HL-60/S4 treated with retinoic acid at 250 ng/mL for 4 days and 3 days (cell line): ENCODE measurements around the gene ATG16L2.

Experiments used
- in situ Hi-C: fragments of 300-500 bp; cut with MboI; formaldehyde crosslinking; loops from 2 replicates; pipeline ENCODE4 v1.7.0; 2022; ENCODE audit warnings: low sequenced_read_pairs

The ATG16L2 gene, protein sequence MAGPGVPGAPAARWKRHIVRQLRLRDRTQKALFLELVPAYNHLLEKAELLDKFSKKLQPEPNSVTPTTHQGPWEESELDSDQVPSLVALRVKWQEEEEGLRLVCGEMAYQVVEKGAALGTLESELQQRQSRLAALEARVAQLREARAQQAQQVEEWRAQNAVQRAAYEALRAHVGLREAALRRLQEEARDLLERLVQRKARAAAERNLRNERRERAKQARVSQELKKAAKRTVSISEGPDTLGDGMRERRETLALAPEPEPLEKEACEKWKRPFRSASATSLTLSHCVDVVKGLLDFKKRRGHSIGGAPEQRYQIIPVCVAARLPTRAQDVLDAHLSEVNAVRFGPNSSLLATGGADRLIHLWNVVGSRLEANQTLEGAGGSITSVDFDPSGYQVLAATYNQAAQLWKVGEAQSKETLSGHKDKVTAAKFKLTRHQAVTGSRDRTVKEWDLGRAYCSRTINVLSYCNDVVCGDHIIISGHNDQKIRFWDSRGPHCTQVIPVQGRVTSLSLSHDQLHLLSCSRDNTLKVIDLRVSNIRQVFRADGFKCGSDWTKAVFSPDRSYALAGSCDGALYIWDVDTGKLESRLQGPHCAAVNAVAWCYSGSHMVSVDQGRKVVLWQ

DNA sequence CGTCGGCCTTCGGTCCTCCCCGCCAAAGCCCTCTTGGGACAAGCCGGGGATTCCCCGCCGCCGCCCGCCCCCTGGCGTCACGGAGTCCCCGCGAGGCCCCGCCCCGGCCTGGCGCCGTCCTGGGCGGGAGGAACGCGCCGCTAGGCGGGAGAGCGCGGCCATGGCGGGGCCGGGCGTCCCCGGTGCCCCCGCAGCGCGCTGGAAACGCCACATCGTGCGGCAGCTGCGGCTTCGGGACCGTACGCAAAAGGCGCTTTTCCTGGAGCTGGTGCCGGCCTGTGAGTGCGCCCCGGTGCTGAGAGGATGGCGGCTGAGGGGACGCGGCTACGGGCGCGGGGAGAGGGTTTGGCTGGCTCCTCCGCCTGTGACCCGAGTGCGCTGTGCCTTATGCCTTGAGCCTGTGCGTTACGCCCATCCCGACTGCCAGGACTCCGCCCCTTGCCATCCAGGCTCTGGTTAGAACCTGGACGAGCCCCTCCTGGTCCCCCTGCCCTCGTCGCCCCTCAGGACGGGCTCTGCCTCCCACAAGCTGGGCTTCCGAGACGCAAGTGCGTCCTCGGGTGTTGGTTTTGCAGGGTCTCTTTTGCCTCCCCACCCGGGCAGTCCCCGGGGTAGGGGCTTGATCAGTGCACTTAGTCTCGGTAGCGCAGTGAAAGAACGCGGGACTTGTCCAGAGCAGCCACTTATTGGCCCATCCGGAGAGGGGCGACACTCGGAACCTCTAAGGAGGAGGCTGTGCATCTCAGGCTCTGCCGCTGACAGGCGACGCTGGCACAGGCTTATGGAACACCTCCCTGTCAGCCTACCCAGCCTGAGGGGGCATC is at the start of gene ATG16L2:
Gene ATG16L2, plus strand, starts transcription at position 126 of the 824 bp plus-strand sequence. Its CDS starts 35 bp downstream, at position 161.
- in situ Hi-C loops = no loop called here

DNA sequence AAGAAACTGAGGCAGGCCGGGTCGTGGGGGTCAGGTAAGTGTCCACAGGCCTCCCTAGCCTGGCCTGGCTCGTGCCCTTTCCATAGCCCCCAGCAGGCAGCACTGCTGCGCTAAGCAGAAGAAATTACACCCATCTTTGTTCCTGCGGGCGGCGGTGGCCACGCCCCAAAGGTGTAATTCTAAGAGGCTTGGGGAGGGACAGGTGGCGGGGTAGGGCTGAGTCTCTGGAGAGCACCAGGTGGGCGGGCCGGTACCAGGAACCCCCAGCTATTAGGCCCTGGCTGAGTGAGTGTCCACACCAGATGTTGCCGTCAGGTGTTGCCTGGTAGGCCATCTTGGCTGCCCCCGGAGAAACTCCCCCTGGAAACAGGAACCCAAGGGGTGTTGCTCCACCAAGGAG is 49.7 kb upstream of the ATG16L2 start:
- in situ Hi-C loops = no loop called here

DNA sequence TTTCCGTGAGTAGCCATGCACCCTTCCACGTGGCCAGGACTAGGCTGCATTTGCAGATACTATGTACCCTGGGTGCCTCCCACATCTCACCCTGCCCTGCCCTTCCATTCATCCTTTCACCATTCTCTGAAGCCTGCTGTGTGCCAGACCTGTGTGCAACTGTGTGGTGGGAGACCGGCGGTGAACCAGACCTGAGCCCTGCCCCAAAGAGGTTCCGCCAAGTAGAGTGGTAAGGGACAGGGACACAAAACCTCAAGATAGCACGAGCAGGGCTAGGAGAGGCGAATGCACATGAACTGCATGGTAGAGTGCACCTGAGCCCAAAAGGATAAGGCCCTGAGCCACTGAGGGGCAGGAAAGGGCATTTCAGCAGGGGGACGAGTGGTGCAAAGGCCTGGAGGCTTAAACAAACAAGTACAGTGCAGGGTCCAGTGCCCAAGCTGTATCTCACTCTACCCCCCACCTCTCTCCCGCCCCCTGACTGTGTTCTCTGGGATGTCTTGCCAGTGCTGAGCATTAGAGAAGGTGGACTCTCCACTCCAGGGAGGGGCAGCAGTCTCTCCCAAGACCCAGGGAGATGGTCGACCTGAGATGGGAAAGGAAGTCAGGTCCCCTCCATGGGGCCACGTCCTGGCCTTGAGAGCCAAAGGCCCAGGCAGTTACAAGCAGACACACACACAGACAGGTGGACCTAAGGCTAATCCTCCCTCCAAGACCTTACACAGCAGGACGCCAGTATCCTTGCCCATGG is 47.9 kb upstream of the ATG16L2 start:
- in situ Hi-C loops = no loop called here

DNA sequence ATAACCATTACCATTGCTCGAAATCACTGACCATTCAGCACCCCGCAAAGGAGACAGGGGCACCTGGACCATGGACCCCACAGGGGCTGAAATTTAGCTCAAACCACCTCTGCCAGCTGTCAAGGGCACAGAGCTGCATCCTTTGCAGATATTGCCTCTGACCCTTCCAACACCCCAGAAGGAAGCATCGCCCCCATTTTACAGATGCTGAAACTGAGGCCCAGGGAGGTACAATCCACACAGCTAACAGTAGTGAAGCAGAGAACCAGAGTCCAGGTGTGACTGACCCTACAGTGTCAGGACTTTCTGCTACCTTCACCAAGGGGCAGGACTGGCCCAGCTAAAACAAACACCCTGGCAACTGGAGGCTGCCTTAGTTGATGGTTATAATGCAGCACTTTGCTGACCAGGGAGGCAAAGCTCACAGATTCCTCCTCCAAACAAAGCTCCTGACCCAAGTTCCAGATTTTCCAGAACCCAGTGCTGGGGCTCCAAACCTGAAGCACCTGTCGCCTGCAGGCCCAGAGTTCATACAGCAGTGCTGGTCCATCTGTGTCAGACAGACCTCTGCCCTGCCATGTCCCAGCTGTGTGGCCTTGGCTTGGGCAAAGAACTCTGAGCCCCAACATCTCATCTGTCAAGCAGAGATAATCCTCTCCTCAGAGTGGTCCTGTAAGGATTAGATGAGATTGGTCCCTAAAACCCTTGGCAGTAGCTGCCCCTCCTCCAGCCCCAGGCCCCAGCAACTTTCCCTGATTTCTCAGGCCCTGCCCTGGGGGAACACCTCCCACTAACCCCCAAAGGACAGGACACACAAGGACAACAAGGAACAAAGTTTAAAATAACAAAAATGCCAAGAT is 46.8 kb upstream of the ATG16L2 start:
- in situ Hi-C loops = no loop called here

DNA sequence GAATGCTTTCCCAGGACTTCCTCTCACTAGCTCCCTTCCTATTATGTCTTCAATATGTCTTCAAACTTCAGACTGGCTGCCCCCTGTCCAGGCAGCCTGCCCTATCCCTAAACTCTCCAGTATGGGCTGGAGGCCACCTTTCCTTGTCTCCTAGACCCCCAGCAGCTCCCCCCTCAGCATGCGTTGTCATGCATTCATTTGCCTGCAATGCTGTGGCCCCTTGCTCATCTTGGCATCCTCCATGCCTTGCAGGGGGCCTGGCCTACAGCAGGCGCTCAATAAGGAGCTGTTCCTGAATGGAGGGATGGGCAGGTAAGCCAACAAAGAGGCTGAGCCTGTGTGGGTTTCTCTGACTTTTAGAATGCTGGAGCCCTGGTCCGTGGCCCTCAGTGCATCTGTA is 45.6 kb upstream of the ATG16L2 start:
- in situ Hi-C loops = no loop called here

DNA sequence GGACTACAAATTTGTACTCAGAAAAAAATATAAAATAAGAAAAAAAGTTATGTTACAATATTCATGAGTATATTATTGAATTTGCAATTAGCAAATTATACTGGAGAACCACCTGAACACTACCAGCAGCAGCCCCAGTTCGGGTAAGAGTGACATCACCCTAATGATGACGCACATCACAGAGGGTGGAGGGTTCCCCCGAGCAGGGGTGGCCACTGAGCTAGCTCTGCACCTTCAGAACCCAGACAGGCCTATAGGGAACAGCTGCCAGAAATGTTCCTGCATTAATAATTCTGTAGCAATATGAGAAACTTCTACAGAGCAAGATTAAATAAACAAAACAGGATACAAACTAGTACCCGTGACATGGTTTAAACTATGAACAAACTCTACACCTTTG is 44.5 kb upstream of the ATG16L2 start:
- in situ Hi-C loops = no loop called here

DNA sequence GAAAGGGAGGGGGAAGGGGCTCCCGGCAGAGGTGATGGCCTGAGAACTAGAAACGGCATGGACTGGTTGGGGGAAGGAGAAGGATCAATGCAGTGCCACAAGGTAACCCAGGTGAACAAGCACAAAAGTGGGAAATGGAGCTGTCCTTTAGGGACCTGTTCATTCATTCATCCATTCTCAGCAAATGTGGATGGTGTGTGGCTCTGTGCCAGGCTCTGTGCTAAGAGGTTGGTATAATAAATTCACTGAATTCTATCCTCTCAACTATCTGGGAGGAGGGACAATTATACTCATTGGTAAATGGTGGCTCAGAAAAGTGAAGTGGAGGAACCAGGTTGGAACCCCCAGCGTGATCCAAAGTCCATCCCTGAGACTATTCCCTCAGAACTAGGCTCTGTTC is 43.4 kb upstream of the ATG16L2 start:
- in situ Hi-C loops = no loop called here

DNA sequence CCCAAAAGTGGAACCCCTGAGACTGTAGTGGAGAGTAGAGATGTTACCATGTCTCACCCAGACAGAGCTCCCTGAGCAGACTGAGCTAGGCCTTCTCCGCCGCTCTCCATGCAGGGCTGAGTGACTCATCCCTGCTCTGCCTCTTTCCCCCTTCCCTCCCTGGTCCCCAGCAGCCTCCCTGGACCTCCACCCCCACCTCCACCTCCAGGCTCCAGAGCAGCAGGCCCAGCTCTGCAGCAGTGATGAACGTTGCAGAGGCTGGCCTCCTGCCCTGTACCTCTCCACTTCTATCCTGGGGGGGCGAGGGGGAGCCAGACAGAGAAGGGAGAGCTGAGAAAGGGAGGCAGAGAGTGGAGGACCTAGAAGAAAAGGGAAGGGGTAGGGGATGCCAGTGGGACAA is 42.7 kb upstream of the ATG16L2 start:
- in situ Hi-C loops = no loop called here

DNA sequence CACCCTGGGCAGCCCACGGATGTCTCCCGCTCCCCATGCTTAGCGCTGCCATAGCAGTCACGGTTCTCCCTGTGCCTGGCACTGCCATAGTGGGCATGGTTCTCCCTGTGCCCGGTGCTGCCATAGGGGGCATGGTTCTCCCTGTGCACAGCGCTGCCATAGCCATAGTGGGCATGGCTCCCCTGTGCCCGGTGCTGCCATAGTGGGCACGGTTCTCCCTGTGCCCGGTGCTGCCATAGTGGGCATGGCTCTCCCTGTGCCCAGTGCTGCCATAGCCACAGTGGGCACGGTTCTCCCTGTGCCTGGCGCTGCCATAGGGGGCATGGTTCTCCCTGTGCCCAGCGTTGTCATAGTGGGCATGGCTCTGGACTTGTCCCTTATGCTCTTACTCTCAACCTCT is 42.2 kb upstream of the ATG16L2 start:
- in situ Hi-C loops = no loop called here

DNA sequence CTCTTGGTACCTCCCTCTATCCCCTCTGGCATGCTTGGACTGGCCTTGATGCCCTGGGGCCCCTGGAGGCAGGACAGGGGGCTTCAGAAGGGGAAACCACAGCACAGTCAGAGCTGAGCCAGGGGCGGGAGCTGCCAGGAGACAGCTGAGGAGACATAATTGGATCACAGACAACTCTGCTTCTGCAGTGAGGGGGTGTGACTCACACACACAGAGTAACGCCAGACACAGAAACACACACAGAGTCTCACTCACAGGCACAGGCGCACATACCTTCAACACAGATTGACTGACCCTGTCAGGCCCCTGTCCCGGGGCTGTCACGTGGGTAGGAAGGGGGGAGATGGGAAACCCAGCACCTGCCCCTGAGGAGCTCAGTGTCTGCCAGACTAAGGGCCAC is 40.9 kb upstream of the ATG16L2 start:
- in situ Hi-C loops = no loop called here

DNA sequence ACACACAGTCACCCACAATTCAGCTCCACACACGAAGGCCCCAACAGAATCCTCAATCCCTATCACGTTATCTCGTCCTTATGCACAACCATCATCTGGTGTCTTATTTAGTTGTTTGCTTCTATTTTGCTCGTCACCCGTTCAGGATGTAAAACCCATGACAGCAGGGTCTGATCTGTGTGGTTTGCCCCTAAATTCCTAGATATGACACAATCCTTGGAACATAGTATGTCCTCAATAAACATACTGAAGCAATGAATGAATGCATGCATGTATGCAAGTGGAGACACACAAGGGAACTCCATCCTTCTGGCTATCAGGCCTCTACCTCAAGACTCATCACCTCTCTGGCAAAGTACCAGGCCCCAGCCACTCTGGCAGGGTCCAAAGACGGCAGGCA is 40.5 kb upstream of the ATG16L2 start:
- in situ Hi-C loops = no loop called here

DNA sequence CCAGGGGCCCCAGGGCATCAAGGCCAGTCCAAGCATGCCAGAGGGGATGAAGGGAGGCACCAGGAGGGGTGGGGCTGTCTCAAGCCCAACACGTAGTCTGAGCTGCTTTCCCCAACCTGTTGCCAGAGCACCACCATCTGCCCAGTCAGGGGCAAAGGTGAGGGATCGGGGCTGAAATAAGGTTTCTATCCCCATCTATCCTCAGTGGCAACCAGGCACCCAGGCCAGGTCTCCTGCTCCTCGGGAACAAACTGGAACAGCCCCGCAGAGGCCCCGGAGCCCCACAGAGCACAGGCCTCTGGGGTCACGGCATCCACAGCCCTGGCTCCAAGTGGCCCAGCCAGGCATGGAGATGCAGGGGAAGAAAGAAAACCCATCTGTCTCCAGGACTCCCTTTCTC is 39.7 kb upstream of the ATG16L2 start:
- in situ Hi-C loops = no loop called here

DNA sequence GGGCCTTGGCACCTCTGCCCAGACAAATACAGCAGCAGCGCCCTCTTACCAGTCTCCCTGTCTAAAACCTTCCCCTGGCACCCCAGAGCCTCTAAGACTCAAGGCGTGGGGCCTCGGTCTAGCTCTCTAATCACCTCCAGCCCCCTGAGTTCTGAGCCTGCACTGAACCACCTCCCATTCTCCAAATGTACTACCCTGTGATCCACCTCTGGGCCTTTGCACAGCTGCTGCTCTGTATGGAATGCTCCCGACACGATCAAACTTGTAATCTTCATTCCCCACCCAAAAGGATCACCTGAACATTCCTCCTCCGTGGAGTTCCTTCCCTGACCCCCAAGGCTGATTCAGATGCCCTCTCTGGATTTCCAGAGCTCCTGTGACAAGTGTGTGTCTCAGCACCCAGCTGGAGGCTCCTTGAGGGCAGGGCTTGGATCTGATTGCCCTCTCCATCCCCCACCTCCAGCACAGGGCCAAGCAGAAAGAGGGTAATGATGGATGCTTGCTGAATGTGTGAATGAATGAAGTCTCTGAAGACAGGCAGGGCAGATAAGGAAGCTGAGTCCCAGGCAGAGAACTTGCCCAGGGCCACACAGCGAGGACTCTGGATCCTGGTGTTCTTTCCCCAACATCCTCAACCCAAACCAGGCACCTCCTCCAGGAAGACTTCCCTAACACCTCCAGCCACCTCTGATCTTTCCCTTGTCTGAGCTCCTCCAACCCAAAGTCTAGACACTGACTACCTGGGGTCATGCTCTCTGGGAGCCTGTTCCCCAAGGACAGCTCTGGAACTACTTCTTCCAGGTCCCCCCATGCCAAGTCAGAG is 38.7 kb upstream of the ATG16L2 start:
- in situ Hi-C loops = no loop called here

DNA sequence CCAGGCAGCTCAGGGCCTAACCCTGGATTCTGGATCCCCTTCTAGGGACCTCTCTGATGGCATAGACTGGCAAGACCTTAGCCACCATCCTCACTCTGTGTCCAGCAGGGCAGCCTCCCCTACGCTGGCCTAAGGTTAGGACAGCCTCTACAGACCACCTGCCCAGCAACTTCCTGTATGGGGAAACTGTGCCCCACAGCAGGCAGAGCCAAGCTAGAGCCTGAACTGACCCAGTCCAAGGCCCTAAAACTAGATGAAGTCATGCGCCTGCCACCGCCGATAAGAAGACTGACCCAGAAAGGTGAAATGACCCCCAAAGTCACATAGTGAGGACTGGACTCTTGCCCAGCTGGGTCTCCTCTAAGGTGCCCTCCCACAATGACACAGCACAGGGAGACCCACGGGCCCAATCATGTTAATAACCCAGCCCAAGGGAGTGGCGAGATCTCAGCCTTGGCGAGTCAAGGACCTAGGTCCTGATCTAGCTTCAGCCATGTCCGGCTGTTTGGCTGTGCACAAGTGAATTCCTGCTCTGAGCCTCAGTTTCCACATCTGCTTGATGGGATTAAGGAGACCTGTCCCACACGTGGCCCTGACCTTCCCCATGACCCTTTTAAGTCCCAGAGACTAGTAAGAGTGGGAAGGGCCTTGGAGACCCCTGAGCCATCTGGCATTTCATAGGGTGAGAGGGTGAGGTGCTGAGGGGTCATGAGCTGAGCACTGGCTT is 37.9 kb upstream of the ATG16L2 start:
- in situ Hi-C loops = no loop called here

DNA sequence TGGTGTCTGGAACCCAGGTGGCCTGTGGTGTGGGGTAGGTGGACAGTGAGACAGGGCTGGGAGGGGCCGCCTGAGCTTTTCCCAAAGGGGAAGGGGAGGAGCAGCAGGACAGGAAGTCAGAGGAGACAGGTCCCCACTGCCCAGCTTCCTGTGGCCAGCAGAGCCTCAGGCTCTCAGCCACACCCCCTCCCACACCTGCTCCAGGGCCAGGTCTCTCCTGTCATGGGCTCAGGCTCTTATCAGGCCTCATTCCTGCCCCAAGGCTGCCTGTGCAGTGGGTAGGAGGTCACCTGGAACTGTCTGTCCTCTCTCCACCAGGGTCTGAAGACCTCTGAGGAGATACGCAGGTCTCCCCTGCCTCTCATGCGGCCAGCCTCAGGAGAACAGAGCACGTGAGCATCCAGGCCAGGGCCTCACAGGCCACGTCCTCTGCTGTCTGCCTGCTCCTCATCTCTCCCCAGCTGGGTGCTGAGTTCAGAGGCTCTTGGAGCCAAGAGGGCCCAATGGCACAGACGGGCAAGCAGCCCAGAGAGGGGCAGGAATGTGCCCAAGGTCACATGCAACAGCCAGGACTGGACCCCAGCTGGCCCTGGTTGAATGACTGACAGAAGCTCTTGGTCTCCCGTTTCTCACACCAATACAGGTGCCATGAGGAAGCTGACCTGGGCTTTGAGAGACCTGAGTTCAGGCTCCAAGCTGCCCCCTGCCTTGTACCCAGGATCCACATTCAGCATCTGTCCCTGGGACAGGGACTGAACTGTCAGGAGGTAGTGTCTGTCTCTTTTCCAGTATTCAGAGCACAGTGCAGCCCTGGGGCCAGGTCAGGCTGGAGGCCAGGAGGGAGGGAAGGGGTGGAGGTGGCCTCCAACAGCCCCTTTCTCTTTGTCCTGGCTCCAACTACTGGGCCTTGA is 37.1 kb upstream of the ATG16L2 start:
- in situ Hi-C loops = no loop called here

DNA sequence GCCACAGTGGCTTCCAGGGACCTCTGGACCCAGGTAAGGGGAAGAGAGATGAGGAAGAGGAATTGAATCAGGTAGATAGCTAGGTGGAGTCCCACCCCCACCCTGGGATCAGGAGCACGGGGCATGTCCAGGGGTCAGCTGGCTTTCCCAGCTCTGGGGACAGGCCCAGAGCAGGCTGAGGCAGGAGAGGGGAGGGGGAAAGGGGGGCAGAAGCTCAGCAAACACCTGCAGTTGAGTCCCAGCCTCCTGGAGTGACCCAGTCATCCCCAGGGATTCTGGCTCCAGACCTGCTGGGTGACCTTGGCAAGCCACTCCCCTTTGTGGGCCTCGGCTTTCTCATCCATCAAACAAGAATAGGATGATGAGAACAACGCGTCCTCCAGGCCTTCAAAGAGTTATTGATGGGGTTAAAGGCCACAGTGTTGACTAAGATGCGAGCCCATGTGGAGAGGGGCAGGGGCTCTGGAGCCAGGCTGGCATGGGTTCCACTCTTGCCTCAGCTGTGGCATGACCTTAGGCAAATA is 36.4 kb upstream of the ATG16L2 start:
- in situ Hi-C loops = no loop called here
